ENCODE data around the gene TBC1D13. TPM values are rescaled to one million over a fixed set of nuclear protein-coding genes. Genes with fewer than 3 reads are reported as not detected.

TBC1D13 gene
- total and polyA plus RNA-seq, 11 donors: 9.6 to 27.3 (median 18.4) TPM

GRCh38 chr9:128829477-128830251 is 42.6 kb downstream of the TBC1D13 start, which contains the start of gene SPOUT1:
SPOUT1 (minus strand) TSS chr9:128829794; CDS start chr9:128829780, 14 bp downstream.
- H3K36me3 ChIP-seq: peaks cover 0 to 41% (median 30%) of the 10 kb centered on the region in 9 donors
- no peaks in the 10 kb centered on the region for H3K27me3 ChIP-seq
- peak within 1 kb of the TSS; percentile 67 to 98 (median 88) for H3K4me3 ChIP-seq
- peak in 1 of 2 donors; percentile 62 for TF ChIP-seq POLR2A (IDR thresholded peaks at IDR 0.05)
- TF ChIP-seq, protein P1, sequence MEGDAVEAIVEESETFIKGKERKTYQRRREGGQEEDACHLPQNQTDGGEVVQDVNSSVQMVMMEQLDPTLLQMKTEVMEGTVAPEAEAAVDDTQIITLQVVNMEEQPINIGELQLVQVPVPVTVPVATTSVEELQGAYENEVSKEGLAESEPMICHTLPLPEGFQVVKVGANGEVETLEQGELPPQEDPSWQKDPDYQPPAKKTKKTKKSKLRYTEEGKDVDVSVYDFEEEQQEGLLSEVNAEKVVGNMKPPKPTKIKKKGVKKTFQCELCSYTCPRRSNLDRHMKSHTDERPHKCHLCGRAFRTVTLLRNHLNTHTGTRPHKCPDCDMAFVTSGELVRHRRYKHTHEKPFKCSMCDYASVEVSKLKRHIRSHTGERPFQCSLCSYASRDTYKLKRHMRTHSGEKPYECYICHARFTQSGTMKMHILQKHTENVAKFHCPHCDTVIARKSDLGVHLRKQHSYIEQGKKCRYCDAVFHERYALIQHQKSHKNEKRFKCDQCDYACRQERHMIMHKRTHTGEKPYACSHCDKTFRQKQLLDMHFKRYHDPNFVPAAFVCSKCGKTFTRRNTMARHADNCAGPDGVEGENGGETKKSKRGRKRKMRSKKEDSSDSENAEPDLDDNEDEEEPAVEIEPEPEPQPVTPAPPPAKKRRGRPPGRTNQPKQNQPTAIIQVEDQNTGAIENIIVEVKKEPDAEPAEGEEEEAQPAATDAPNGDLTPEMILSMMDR (IDR thresholded peaks at IDR 0.05): no peak
- peak within 1 kb of the TSS in 11 of 12 donors; percentile 11 to 89 (median 75) for H3K27ac ChIP-seq
- WGBS, 4 donors: 1 to 3% (median 2%) methylated on average over 27 to 56 of the region's 56 CpGs
- H3K9me3 ChIP-seq: no peaks in the 10 kb centered on the region
- peaks cover 0 to 17% (median 12%) of the 10 kb centered on the region in 12 donors for H3K4me1 ChIP-seq
- intact Hi-C loops (cut with DNase I): no loop called here
- peak; percentile 91 to 96 (median 95) for DNase-seq
- peak; percentile 98 to 100 (median 99) for ATAC-seq

GRCh38 chr9:128833696-128834095 is 46.6 kb downstream of the TBC1D13 start:
- H3K27ac ChIP-seq: no peak overlapping the region
- H3K4me1 ChIP-seq: peaks cover 0 to 12% (median 9%) of the 10 kb centered on the region in 12 donors
- H3K27me3 ChIP-seq: no peaks in the 10 kb centered on the region
- H3K4me3 ChIP-seq: no peak overlapping the region
- ATAC-seq (no peak), DNase-seq (no peak)
- 95 to 97% (median 96%) methylated on average over 10 of the region's 10 CpGs for WGBS, 4 donors
- H3K9me3 ChIP-seq: no peaks in the 10 kb centered on the region
- intact Hi-C loops (cut with DNase I): no loop called here
- TF ChIP-seq POLR2A (IDR thresholded peaks at IDR 0.05): no peak
- TF ChIP-seq, protein P1 (IDR thresholded peaks at IDR 0.05): no peak
- H3K36me3 ChIP-seq: peaks cover 0 to 27% (median 3%) of the 10 kb centered on the region in 9 donors

- no peaks in the 10 kb centered on the region for H3K4me1 ChIP-seq
- H3K27me3 ChIP-seq: no peaks in the 10 kb centered on the region
- H3K36me3 ChIP-seq: peaks cover 0 to 27% (median 8%) of the 10 kb centered on the region in 9 donors
- TF ChIP-seq, protein P1 (IDR thresholded peaks at IDR 0.05): no peak
- no peak for TF ChIP-seq POLR2A (IDR thresholded peaks at IDR 0.05)
- no peak overlapping the region for H3K27ac ChIP-seq
- WGBS, 4 donors: 95 to 97% (median 96%) methylated on average over 17 to 28 of the region's 28 CpGs
- no peak for ATAC-seq
- DNase-seq: no peak
- H3K9me3 ChIP-seq: no peaks in the 10 kb centered on the region
- no peak overlapping the region for H3K4me3 ChIP-seq
- intact Hi-C loops (cut with DNase I): no loop called here
Observed at GRCh38 chr9:128835246-128836210, 48.5 kb downstream of the TBC1D13 start.
